ENCODE results near the gene LRRC56. TPM values are rescaled to one million over a fixed set of nuclear protein-coding genes. Genes with fewer than 3 reads are reported as not detected.

Gene LRRC56
- polyA plus RNA-seq, 3 donors: 0.09 to 0.68 TPM; not detected in 1

DNA sequence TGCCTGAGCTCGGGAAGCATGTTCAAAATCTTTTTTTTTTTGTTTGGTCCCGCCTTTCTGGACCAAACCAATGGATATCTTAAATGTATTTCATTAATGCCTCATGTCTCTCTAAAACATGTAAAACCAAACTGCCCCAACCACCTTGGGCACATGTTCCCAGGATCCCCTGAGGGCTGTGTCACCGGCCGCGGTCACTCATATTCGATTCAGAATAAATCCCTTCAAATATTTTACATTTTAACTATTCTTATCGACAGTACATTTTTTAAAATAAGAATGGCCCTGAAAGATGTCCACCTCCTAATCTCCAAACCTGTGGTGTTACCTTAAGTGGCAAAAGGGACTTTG, 32.4 kb upstream of the LRRC56 start:
- H3K4me1 ChIP-seq (ENCODE audit: control insufficient read depth in 1 of 2, insufficient read depth in 2 of 2, low read length in 2 of 2): peaks cover 60 to 65% of the 10 kb centered on the region in 2 donors
- peak overlapping the region; percentile 99 to 100 for H3K27ac ChIP-seq (ENCODE audit: low read depth in 1 of 2, low read length in 2 of 2)

More for the DNA sequence above, 32.4 kb upstream of the LRRC56 start:
- Histone ChIP-seq H2AFZ (ENCODE audit: insufficient read depth, low read depth, low read length, poor library complexity, severe bottlenecking) (no peak overlapping the region), H3K4me2 (replicated peaks; ENCODE audit: extremely low read depth, low read length, poor library complexity, severe bottlenecking) (peak overlapping the region; percentile 90), H3K9ac (ENCODE audit: insufficient read depth, low read length, poor library complexity, severe bottlenecking) (peak overlapping the region; percentile 100), H3K27me3 (ENCODE audit: control insufficient read depth in 2 of 2, insufficient read depth in 2 of 2, low read length in 2 of 2) (no peaks in the 10 kb centered on the region), H3K79me2 (ENCODE audit: insufficient read depth, low read length) (peaks cover 74% of the 10 kb centered on the region), H3K36me3 (replicated peaks in 1 of 2; ENCODE audit: control insufficient read depth in 1 of 2, insufficient read depth in 2 of 2, low read length in 2 of 2) (peaks cover 16 to 33% of the 10 kb centered on the region in 2 donors), H3K4me3 (replicated peaks in 1 of 3; ENCODE audit: low read depth in 2 of 3, low read length in 3 of 3) (peak overlapping the region; percentile 54 to 81 (median 61)), H3K9me3 (replicated peaks in 1 of 2; ENCODE audit: control insufficient read depth in 1 of 2, insufficient read depth in 1 of 2, low read length in 2 of 2) (no peaks in the 10 kb centered on the region), H4K20me1 (ENCODE audit: insufficient read depth, low read length) (peaks cover 33% of the 10 kb centered on the region)
- peak overlapping the region; percentile 92 to 93 for H3K4me3 Mint-ChIP-seq
- H3K27ac Mint-ChIP-seq: peak overlapping the region; percentile 99 to 100 (median 100)
- H3K36me3 Mint-ChIP-seq: peaks cover 25 to 36% of the 10 kb centered on the region in 2 donors
- no peak for DNase-seq
- 50% methylated on average over 2 of the region's 7 CpGs for WGBS (ENCODE audit: insufficient coverage)
- H3K9me3 Mint-ChIP-seq: no peaks in the 10 kb centered on the region
- peaks cover 51% of the 10 kb centered on the region for H3K4me1 Mint-ChIP-seq
- no peak for TF ChIP-seq CTCF (IDR thresholded peaks at IDR 0.05)
- intact Hi-C loops (cut with micrococcal nuclease): loop anchor here in 1 of 2 donors (2.0 to 10.0 kb wide), 5 partner anchors 72 to 300 kb away; partner anchors contain the start of genes BET1L, PHRF1, PSMD13 and RIC8A
- no peaks in the 10 kb centered on the region for H3K27me3 Mint-ChIP-seq (ENCODE audit: low read depth in 3 of 3)
